ENCODE measurements around the gene ACSL3.
"Not testable (repeated sequence)": the region's sequence is repeated elsewhere in the genome, so short reads cannot be mapped to it uniquely, and the experiment has no call there.

ACSL3 gene

DNA sequence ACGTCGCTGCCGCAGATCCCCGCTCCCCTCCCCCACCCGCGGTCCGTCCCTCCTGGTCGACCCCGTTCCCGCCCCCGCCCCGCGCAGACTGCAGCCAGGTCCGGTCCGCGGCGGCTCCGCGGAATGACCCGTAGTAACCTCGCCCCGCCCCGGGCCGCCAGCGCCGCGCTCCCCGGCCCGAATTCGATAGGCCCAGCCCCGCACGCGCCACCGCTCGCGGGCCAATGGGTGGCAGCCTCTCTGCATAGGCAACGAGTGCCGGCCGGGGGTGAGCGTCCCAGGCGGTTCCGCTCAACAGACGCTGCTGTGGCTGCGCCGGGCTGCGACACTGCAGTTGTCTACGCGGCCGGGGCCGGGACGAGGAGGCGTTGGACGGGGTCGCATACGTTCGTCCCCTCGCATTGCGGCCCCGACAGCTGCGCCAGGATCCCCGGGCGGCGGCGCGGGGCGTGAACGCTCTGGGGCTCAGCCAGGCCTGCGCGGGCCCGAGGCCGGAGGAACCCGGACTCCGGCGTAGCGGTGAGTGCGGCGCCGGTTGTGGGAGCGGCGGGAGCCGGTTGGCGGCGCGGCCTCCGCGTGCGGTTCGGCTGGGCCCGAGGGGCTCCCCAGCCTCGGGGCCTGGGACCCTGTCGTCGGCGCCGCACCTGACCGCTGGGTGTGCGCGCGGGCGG, at the start of gene ACSL3:
ACSL3 (plus strand) TSS at position 297 of the 671 bp plus-strand sequence. CDS start 47,737 bp downstream, outside the sequence.
- peak; percentile 95 to 98 for DNase-seq

DNA sequence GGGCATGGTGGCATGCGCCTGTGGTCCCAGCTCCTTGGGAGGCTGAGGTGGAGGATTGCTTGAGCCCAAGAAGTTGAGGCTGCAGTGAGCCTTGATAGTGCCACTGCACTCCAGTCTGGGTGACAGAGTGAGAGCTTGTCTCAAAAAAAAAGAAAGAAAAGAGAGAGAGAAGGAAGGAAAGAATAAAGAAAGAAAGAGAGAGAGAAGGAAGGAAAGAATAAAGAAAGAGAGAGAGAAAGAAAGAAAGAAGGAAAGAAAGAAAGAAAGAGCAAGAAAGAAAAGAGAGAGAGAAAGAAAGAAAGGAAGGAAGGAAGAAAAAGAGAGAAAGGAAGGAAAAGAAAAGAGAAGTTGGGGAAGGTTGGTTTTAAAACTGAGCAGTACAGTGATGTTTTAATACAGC, 49.0 kb upstream of the ACSL3 start:
- no peak for DNase-seq

DNA sequence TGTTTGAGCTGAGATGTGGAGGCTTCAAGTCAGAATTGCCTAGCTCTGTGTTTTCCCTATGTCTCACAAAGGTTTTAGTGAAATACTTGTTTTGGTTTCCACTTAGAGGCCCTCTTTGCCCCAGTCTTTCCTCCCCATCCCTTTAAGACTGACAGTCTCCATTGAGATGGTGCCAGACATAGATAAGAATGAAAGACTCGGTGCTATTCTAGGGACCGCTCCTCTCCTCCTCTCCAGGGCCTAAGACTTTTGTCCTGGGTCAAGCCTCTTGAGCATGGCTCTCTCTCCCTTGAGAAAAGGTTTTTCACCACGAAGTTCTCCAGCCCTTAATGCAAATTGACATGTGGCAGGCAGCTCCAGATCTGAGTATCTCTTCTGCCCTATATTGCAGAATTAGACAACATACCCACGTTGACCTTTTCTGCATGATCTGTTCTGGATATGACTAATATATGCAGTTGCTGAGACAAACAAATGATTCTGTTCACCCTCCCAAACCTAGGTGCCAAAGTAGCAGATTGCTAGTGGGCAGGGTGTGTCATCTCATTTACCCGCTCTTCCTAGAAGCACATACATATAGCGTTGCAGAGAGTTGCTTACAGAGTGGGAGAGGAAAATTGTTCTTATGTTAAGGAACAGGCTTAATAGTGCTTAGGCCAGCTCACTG, 47.5 kb upstream of the ACSL3 start:
- DNase-seq, result peak in 1 of 2 donors; percentile 33

DNA sequence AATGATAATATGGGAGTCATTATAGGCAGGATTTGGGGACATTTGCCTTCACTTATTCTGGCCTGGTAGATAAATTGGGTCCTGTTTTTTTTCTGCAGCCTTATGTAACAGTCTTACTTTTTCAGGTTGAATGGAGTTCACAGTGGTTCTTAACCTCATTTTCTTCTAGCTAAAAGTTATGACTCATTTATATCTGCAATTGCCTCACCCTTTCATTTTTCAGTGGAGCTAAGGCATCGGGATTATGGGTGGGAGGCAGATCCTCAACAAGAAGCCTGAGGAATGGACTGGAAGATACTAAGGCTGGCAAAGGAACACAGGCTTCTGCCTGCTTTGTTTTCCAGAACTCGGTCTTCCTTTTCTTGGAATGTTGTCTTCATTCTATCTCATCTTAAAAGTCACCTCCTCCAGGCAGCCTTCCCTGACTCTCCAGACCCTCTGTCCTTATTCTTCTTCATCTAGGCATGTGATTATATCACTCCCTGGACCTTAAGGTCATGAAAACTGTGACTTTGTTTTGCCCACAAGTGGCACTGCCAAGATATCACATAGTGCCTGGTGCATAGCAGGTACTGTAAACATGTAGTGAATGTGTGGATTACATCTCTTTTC, 41.0 kb upstream of the ACSL3 start:
- no peak for DNase-seq

DNA sequence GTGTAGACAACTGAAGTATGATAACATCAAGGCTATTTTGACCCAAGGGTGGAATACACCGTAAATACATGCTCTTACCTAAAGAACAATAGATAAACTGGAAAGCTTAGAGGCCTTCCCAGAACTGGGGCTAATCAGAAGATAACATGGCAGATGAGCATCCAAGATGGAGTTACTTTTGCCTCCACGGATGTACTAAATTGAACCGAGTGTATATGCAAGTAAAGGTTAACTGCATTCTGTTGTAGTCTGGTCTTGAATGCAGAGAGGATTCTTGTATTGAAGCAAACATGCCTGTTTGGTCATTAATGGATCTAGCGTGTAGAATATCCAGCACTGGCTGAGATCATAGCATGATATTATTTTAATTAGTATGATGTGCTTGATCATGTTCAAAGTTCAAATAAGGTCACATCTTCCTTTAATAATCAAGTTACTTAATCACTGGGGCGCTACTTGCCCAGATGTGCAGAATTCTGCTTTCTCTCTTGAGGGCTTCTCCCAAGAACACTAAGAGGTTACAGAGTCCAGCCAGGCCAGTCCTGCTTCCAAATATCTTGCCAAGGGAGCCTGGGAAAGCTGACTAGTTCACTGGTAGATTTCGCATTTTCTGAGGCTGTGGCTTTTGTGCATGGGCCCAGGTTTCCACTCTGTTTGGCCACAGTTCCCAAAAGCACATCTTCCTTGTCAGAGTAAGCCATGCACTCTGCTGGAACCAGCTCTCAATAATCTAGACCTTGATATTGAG, 37.5 kb upstream of the ACSL3 start:
- DNase-seq, result no peak

DNA sequence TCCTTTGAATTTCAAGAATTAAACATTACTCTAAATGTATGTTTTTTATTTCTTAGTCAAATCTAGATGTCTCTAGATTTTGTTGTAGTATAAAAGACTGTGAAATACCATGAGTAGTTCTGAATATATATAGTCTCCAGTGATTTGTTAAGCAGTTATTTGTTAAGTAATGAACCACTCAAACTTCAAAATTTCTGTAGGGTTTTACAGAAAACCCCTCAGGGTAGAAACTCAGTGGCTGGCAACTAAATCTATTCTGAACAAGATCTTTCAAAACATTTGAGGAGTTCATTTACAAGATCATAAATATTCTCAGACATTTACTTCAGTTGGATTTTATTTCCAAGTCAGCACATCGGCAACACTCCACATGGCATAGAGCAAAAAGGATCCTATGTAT, 35.8 kb upstream of the ACSL3 start:
- no peak for DNase-seq

DNA sequence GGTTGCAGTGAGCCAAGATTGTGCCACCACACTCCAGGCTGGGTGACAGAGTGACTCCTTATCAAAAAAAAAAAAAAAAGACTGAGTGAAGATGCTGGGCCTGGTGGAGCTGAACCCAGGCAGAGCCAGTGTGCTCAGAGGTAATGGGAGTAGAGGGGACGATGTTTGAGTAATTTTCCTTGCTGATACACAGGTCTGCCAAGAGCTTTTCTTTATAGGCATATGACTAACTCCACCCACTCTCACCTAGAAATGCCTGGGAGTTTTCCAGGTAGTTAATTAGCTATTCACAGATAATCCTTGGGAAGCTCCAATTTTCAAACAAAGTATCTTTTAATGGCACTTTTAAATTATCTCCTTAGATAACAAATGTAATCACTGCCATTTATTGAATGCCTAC, 33.4 kb upstream of the ACSL3 start:
- no peak for DNase-seq

DNA sequence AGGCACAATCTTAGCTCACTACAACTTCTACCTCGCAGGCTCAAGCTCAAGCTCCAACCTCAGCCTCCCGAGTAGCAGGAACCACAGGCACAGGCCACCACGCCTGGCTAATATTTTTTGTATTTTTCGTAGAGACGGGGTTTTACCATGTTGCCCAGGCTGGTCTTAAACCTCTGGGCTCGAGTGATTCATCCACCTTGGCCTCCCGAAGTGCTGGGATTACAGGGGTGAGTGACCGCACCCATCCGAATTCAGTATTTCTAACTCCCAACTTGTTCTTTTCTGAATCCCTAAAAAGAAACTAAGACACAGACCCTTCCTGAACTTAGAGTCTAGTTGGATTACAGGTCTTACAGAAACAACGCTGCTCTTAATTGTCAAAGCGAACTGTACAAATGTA, 32.3 kb upstream of the ACSL3 start:
- DNase-seq, result no peak

DNA sequence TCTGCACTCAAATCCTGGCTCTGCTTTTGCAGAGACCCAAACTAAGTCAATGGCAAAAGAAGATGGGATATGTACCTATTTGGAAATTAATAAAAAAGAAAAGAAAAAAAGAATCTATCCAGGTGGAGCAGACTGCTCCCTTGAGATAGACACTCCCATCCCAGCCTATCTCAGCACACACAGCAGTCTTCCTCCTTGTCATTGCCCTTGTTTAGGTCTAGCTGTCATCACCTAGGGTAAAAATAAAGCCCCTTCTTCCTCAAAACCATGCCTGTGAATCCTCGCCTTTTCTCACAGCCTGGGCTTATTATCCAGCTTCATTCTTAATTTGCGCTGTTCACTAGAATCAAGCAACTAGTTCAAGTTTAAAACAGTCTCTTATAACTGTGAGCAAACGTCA, 30.7 kb upstream of the ACSL3 start:
- DNase-seq, result no peak

DNA sequence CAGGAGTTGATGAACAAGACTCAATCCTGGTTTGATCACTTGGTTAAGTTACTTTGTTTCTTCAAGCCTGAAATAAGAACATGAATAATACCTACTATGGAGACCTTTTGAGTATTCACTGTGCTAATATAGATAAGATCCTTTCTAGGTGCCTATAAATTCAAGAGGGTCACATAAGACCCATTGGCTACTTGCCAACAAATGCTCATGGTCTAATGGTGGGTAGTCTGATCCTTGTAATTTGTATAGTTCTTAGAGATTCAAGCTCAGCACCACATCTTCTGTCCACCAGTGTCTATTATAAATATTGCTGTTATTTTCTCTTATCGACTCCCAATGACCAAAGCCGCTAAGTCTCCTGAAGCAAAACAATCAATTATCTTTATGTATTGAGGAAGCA, 27.4 kb upstream of the ACSL3 start:
- DNase-seq, result no peak

DNA sequence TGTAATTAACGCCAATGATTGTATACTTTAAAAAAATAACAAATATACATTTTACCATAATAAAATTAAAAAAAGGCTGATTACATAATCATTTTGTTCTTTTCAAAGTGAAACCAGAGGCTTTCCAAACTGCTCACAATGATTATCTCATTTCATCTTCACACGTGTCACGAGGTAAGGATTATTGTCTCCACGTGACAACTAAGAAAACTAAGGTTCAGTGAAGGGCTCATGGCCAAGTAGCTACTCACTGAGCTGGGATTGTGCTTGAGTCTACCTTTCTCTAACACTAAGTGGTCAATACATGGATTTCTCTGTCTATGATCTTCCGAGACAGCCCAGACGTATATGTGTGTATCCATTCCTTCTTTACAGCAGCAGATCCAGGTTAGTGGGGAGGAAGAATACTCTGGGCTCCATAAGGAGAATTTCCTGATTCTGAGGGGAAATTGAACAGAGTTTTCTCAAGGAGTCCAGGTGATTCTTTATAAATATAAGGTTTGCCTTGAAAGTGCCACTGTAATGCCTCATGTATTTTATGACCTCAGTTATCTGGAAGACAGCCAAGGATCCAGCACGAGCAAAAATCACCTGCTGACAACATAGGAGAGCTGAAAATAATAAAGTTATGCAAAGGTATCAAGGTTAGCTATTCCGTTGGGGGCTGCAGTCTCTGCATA, 25.6 kb upstream of the ACSL3 start:
- DNase-seq, result no peak

DNA sequence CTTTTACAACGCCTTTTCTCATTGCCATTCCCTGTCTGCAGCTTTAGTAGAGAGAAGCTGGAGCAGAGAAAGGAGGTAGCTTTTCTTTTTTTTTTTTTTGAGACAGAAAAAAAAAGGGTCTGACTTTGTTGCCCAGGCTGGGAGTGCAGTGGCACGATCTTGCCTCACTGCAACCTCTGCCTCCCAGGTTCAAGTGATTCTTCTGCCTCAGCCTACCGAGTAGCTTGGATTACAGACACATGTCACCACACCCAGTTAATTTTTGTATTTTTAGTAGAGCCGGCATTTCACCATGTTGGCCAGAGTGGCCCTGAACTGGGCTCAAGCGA, 25.0 kb upstream of the ACSL3 start:
- no peak for DNase-seq

DNA sequence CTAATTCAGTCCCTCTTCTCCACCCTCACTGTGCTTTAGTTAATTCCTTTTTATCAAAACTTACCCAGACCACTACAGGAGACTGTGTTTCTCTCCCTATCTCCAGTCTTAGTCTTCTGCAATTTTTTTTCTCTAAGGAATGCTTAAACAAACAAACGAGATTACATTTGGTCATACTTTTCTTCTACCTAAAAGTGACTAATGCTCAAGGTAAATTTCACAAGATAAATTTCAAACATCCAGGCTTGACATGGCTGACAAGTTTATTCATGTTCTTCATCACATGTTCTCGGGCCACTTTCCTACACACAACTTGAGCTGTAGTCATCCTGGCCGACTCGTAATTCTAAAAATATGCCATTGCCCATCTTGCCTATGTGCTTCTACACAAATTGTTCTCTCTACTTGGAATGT, 23.2 kb upstream of the ACSL3 start:
- DNase-seq, result no peak

DNA sequence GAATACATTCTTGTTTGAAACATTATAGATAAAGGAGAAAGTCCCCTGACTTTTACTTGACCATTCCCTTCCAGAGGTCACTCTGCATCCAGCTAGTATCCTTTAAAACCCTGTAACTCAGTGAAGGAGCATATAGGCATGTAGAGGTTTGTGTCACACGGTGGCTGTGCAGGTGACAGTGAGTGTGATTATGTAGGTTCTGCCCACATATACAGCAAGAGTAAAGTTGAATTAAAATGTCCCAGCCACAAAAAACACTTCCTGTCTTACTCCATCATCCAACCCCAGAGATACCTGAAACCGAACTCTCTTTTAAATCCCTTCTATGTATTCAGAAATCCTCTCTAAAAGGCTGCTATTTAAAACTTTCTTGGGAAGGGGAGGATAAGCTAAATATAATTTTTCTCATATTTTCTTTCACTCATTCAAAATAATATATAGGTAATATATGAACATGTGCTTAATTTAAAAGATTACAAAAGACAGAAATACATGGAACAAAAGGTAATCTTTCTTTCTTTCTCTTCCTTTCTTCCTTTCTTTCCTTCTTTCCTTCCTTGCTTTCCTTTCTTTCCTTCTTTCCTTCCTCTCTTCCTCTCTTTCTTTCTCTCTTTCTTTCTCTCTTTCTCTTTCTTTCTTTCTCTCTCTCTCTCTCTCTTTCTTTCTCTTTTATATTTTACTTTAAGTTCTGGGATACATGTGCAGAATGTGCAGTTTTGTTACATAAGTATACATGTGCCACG, 20.6 kb upstream of the ACSL3 start:
- no peak for DNase-seq

DNA sequence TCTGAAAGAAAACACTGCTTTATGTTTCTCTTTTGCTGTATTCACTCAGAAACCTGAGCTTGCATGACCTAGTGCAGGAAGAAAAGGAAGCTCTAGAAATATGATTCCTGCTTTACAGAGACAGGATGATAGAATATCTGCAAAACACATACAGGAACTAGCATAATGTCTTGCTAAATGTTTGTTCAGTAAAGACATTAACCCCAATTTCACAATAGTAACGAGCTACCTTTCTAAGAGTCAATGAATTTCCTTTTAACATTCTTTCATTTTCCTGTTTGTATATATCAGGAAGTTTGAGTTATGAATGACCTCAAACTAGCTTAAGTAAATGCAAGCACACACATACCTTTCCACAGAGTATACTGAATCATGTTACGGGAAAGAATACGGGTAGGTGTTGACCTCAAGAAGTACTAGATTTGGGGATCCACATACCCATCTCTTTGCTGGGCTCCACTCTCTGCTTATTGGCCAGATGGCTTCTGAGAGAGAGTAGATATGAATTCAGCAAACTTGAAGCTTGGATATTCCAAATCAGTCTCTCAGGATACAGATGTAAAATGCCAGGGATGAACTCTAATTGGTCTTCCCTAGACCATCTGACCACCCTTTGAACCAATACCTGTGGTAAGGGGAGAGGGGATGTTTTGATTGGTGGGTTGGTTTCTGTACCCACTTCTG, 18.2 kb upstream of the ACSL3 start:
- peak; percentile 32 to 34 for DNase-seq

DNA sequence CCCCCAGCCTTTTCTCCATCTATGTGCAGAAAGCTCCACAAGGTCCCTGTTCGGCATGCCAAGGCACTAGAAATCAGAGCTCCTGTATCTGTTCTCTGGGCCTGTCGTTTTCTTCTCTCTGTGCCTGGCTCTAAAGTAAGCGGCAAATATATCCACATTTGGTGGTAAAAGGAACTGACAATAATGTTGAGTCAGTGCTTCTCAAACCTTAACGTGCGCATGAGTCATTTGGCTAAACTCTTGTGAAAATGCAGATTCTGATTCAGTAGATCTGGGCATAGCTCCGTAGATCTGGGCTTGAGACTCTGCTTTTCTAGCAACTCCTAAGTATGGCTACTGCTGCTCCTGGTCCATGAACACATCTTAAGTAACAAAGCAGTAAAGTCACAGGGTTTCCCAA, 16.5 kb upstream of the ACSL3 start:
- peak; percentile 87 to 92 for DNase-seq

DNA sequence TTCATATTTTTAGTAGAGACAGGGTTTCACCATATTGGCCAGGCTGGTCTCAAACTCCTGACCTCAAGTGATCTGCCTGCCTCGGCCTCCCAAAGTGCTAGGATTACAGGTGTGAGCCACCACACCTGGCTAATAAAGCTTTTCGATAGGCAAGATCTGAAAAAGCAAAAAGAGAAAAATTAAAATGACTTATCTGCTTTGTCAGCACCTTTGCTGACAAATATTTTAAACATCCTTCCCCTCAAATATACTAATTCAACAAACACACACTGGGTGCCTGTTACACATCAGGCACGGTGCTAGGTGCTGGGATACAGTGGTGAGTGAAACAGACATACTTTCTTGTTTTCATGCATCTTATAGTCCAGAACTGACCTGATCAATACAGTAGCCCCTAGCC, 15.5 kb upstream of the ACSL3 start:
- not testable (repeated sequence) for DNase-seq

DNA sequence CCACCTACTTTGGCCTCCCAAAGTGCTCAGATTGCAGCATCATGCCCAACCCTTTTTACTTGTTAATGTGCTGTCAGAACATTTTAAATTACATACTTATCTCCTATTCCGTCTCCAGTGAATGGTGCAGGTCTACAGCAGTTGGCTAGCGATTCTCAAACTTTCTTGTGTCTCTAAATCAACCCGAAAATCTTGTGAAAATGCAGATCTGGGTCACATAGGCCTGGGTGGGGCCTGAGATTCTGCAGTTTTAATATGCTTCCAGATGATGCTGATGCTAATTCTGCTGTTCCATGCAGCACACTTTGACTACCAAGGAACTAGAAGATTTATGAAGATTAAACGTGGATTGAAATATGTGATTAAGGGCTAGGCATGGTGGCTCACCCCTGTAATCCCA, 14.8 kb upstream of the ACSL3 start:
- no peak for DNase-seq

DNA sequence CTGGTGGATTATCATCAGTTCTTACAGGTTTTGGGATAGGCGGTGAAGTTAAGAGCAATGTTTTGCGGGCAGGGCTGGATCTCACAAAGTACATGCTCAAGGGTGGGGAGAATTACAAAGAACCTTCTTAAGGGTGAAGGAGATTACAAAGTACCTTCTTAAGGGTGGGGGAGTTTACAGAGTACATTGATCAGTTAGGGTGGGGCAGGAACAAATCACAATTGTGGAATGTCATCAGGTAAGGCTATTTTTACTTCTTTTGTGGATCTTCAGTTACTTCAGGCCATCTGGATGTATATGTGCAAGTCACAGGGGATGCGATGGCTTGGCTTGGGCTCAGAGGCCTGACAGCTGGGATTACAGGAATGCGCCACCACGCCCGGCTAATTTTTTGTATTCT, 12.8 kb upstream of the ACSL3 start:
- not testable (repeated sequence) for DNase-seq

DNA sequence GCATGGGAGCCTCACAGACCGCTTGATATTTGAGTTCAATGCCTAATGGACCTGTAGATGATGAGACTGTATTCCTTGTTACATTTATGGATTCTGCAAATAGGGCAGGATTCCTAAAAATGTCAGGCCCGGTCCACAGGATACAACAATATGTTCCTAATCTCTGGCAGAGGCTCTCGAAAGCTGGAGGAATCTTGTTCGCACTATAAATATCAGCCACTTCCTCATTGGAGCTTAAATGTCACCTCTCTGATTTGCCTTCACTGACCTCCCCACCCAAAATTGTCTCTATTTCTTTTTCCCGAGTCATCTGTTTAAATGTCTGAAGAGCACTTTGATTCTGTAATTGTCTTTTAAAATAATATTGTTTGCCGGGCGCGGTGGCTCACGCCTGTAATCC, 12.0 kb upstream of the ACSL3 start:
- no peak for DNase-seq

DNA sequence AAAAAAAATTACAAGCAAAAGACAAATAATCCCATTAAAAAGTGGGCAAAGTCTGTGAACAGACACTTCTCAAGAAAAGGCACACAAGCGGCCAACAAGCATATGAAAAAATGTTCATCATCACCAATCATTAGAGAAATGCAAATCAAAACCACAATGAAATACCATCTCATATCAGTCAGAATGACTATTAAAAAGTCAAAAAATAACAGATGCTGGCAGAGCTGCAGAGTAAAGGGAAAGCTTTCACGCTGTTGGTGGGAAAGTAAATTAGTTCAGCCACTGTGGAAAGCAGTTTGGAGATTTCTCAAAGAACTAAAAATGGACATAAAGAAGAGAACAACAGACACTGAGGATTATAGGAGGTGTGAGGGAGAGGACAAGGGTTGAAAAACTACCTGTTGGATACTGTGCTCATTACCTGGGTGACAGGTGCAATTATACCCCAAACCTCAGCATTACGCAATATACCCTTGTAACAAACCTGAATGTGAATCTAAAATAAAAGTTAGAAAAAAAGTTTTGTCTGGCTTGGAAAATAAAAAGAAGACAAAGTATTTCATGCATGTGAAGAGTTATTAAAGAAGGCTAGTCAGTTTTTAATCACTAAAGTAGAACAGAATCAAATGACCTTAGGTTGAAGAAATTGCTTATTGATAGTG, 8.7 kb upstream of the ACSL3 start:
- DNase-seq, result no peak

Data from inflammatory macrophage treated with lipopolysaccharide for 1 hour (primary cell).